ENCODE data around the gene DNAH10.

DNAH10 gene

DNA sequence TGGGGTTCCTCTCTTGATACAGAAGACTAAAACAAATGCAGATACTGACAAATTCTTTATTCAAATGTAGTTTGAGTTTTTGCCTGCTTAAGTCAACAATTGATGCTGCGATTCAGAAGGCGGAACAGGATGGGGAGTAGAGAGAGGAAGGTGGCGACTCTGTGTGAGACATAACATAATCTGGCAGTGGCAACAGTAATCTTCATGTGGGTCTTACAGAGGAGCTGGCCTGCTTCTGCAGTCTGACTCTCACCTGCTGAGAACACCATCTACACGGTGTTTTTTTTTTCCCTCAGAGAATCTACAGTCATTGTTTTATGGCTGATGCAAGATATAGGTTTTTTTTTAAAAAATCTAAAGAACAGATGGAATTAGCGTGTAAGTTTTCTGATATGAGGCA lies 200.4 kb downstream of the DNAH10 start:
- DNase-seq (ENCODE audit: low read depth in 2 of 2, low spot score in 1 of 2) = no peak

DNA sequence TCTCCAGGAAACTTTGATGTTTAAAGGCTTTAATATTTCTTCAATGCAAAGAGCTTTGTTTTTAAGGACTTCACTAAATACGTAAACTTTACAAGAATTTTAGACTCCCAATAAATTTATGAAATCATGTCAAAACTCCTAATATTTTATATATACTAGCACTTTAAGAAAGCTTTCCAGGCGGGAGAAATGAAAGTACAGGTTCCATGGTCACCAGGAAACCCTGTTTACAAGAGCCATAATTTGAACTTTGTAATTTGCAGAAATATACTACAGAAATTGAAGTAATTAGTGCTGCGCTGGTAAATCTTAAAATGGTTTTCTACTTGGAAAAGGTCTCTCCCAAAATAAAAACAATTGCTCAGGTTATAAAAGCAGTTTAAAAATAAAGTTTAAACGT lies 201.7 kb downstream of the DNAH10 start:
- DNase-seq (ENCODE audit: low read depth in 2 of 2, low spot score in 1 of 2) = no peak

DNA sequence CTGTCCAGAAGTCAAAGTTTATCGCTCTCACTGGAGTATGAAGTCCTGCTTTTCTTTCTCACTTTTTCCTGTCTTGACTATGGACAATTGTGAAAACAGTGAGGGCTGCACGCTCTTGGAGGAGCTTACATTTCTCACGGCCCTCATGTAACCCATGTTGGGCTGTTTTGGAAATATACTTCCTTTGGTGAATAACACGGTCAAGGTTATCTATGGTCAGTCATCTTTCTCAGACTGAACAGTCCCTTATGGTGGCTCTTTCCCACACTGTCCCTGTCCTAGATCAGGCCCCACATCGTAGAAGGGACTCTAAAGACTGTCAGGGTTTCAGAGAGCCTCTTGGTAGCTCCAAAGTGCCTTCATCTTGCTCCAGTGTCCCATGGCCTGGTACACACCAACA lies 203.3 kb downstream of the DNAH10 start:
- no peak for DNase-seq (ENCODE audit: low read depth in 2 of 2, low spot score in 1 of 2)

DNA sequence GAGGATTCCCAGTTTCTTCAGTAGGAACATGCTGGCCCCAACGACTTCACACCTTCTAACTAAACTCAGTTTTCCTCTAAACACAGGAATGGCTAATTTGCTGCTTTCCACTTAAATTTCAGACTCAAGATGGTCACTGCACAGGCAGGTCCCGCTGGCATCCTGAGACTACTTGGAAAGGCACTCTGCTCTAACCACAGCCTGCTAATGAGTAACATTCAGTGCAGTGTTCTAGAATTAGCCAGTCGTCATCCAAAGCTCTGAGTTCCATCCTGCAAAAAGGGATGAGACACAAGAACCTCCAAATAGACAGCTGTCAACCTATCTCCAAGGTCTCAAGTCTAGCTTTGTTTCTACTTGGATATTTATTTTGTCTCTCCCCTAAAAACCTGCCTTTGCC lies 204.5 kb downstream of the DNAH10 start:
- DNase-seq (ENCODE audit: low read depth in 2 of 2, low spot score in 1 of 2) = no peak

GRCh38 chr12:123967121-123967586 lies 205.1 kb downstream of the DNAH10 start:
- no peak for DNase-seq (ENCODE audit: low read depth in 2 of 2, low spot score in 1 of 2)

DNA sequence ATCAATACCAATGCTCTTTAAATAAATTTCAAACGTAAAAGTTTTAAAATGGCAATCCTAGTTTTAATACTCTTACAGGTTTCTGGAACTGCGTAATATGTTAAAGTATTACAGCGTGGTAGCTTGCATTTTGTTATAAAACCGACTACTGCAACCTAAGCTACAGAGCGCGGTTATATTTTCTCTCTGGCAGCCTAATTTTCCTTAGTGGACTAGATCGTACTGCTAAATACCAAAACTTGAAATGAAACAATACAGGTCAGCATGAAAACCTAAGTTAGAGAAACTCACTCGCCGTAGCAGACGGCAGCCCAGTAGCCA lies 209.3 kb downstream of the DNAH10 start:
- no peak for DNase-seq (ENCODE audit: low read depth in 2 of 2, low spot score in 1 of 2)

DNA sequence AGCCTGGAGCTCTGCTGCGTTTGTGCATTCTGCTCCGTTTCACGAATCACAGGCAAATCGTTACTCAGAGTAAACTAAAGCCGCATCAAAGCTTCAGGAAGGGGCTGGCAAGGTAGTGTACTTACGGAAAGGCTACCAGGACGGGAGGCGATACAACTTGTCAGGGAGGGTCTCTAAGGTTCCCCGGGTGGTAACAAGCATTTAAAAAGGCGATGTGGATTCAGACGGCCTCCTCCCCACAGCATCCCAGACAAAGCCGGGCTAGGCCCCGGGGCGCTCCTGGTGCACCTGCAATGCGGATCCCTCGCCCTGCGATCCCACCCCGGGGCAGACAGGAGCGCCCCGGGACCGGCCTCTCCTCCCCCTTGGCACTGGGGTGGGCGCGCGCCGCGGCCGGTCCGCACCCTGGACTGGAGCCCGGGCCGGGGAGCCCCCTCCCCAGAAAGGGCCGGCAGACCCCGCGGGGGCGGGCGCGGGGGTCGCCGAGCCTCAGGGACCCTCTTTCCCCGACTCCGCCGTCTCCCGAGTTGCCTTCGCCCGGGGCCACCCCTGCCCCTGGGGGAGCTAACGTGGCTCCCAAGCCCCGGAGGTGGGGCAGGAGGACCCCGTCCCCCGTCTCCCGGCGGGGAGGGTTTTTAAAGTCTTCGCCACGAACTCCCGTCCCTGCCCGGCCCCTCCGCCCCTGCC lies 209.8 kb downstream of the DNAH10 start:
- DNase-seq (ENCODE audit: low read depth in 2 of 2, low spot score in 1 of 2) = peak in 1 of 2 donors; percentile 9

GRCh38 chr12:123972457-123973401 lies 210.6 kb downstream of the DNAH10 start, which contains the start of the genes CCDC92 and ZNF664:
CCDC92 (minus strand) TSS chr12:123972831; CDS start chr12:123944305, 28,526 bp downstream.
ZNF664 (plus strand) TSS chr12:123973215; CDS start chr12:124012145, 38,930 bp downstream.
- DNase-seq (ENCODE audit: low read depth in 2 of 2, low spot score in 1 of 2) = peak; percentile 82 to 92

- no peak for DNase-seq (ENCODE audit: low read depth in 2 of 2, low spot score in 1 of 2)
Measured at GRCh38 chr12:123973552-123974341, 211.6 kb downstream of the DNAH10 start.

DNA sequence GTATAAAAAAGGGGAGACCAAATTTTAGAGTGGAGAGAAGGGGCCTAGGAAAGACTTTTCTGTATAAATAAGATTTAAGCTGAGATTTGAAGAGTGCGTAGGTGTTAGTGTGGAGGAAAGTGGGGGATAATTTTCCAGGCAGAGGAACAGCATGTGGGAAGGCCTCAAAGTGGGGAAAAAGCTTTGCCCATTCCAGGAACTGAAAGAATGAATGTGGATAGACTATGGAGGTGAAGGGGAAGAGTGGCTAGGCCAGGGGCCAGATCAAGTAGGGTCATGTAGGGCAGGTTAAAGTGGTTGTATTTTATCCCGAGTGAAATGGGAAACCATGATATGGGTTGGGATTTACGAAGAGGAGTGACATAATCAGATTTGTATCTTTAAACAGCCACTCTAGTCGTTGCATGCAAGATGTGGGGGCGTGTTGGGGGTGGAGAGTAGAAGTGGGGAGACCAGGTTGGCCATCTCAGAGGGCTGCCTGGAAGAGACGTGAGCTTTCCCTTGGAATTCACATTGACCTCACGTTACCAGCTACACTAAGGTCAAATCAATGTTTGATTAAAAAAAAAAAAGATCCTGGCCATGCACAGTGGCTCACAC lies 214.2 kb downstream of the DNAH10 start:
- DNase-seq (ENCODE audit: low read depth in 2 of 2, low spot score in 1 of 2) = no peak

GRCh38 chr12:123979566-123979965 lies 217.5 kb downstream of the DNAH10 start:
- DNase-seq (ENCODE audit: low read depth in 2 of 2, low spot score in 1 of 2) = no peak

GRCh38 chr12:123982269-123982668 lies 220.2 kb downstream of the DNAH10 start:
- no peak for DNase-seq (ENCODE audit: low read depth in 2 of 2, low spot score in 1 of 2)

DNA sequence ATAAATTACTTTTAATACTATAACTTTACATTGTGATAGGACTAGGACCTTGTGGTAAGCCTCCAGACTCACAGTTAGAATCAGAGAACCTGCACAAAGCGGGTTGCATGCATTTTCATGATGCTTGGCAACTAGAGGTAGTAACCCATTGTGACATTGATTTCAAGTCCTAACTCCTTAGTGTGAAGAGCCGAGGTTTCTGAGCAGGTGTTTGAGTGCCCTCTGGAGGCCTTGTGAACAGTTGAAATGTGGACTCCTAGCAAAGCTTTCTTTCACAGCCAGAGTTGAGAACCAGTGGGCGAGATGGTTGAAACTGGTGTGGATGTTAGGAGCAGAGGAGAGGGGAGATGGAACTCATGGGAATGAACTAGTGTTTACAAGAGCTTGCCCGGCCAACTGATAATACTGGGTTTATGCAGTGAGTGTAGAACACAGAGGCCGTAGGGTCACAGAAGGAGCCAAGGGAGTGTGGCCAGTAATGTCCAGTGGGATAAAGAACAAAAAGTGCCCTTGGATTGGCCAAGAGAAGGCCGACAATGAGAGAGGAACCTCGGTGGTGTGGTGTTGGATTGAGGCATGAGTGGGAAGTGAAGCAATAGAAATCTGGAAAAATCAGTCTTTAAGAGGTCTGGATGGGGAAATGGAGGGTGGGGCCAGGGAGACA lies 221.9 kb downstream of the DNAH10 start:
- DNase-seq (ENCODE audit: low read depth in 2 of 2, low spot score in 1 of 2) = no peak

DNA sequence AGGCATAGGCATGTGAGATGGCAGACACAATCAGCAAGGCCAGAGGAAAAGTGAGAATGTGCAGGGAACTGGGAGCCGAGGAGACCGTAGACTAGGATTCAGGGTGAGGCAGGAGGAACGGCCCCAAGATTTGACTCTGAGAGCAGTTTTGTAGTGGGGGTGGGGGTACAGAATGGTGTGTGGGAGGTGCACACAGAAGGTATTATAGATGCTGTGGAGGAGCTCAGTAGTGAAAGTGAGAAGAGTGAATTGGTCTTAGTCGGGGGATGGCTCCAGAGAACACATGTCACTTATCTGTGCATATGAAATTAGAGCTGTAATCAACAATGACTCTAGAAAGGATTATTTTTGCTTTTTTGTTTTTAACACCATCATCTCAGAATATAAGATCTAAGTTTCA lies 222.8 kb downstream of the DNAH10 start:
- no peak for DNase-seq (ENCODE audit: low read depth in 2 of 2, low spot score in 1 of 2)

Measured in stimulated activated CD8-positive, alpha-beta memory T cell treated with anti-CD3 and anti-CD28 coated beads, Interleukin-4, amount 100 ng/mL, for 1 hour (primary cell).